RPMI8226 (cell line): ENCODE data around the gene FAM83E.

ENCODE experiments used
- DNase-seq: peaks from one replicate; pipeline ENCODE4 v3.0.0-alpha.2; 2015

The FAM83E gene

GRCh38 chr19:48571378-48572162 lies 43.3 kb downstream of the FAM83E start:
- no peak for DNase-seq

GRCh38 chr19:48569814-48570213 lies 45.1 kb downstream of the FAM83E start:
- DNase-seq, result no peak

- DNase-seq, result peak; percentile 46
Measured at GRCh38 chr19:48568345-48568886, 46.5 kb downstream of the FAM83E start.

- no peak for DNase-seq
Measured at GRCh38 chr19:48565090-48565489, 49.8 kb downstream of the FAM83E start.
